KG1 (cell line): ENCODE data around the gene SLC1A4.

Experiments used
- DNase-seq: peaks from one replicate; lab custom pipeline; 2025; lab: John Stamatoyannopoulos, UW

SLC1A4 gene

GRCh38 chr2:65054749-65055421, 65.7 kb downstream of the SLC1A4 start:
- DNase-seq, result no peak

- peak; percentile 72 for DNase-seq
Observed at GRCh38 chr2:65055422-65056214, 66.4 kb downstream of the SLC1A4 start.

- DNase-seq, result peak; percentile 89
Observed at GRCh38 chr2:65056215-65057053, 67.2 kb downstream of the SLC1A4 start, which contains the start of gene CEP68. CEP68 (plus strand) TSS chr2:65056416; CDS start chr2:65069445, 13,029 bp downstream.

GRCh38 chr2:65057054-65057375, 67.8 kb downstream of the SLC1A4 start:
- no peak for DNase-seq

DNA sequence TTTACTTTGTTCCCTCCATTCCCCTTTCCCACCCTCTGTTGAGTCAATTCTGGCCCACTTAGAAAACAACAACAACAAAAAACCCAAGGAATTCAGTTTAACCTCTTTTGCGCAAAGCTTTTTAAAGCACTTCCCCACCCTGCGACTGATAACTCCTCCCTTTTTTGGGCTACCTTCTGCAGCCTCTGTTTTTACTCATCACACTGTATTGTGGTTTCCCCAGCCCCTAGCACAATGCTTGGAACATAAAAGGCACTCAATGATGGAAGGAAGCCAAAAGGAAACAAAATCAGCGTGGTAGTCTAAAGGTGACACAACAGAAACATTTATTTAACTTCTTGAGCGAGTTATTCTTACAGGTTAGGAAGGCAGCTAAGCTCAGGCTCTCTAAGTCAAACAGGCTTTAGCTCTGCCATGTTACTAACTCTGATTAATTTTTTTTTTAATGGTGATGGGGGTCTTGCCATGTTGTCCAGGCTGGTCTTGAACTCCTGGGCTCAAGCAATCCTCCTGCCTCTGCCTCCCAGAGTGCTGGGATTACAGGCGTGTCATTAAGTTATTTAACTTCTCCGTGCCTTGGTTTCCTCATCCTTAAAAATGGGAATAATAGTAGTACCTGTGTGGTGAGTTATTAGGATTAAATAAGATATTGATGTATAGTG, 68.3 kb downstream of the SLC1A4 start:
- DNase-seq, result peak; percentile 26

DNA sequence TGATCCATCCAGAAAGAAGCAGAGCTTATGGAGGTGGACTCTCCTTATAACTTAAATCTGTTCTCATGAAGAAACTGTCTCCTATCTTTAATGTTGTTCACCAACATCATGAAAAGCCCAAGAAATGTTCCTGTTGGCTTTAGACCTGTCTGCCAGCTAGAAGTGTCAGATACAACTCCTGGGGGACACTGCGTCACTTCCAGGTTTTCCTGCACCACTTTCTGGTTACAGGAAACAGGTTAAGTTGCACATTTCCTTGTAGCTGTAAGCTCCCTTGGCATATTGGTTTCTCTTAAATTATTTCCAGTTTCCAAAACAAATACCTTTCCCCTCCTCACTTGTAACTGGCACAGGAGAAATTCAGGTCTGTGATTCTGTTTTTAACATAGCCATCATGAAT, 69.9 kb downstream of the SLC1A4 start:
- DNase-seq, result no peak

GRCh38 chr2:65061146-65061909, 72.1 kb downstream of the SLC1A4 start:
- DNase-seq, result no peak

DNA sequence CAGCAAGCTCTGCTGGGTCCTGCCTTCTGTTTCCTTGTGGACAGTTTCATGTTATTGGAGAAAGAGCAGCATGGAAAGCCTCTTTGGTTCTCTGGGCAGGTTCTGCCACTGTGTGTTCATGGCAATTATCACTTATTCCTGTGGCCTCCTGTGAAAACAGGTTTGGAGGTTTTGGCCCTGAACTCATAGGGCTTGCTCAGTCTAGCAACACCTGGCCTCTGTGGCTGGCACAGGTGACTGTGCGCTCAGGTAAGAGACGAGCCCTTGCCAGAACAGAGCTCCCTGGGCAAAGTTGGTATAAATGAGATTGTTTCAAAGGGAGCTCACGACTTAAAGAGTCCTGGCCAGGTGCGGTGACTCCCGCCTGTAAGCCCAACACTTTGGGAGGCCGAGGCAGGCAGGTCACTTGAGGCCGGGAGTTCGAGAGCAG, 72.7 kb downstream of the SLC1A4 start:
- DNase-seq, result no peak

GRCh38 chr2:65062843-65063825, 73.9 kb downstream of the SLC1A4 start:
- no peak for DNase-seq

DNA sequence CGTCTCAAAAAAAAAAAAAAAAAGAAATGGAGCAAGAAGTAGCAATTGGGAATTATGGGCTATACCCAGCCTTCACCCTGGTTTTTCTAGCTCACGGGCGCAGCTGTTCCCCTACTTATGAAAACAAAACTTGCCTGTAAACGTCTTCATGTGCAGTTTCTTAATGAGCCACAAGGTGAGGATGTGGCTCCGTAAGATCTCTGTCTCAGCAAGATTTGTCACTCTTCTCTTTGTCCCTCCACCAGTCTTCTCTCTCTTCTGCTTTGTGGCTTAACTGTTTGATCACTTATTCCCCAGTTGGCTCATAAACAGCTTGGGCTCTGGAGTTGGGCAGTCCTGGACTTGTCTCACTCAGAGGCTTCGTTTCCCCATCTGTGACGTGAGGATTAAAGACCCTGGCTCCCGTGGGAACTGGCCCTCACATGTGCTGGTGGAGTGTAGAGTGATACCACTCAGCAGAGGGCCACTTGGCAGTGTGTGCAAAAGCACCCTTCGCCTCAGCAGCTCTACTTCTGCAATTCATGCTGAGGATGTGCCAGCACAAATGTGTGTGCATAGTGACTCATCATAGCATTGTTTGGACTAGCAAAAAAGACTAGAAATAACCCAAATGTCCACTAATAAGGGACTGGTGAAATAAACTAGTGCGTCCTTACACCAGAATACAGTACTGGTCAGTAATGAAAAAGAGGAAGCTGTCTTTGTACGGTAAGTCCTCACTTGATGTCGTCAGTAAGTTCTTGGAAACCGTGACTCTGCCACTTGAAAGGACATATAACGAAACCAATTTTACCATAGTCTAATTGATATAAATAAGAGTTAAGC, 75.7 kb downstream of the SLC1A4 start:
- DNase-seq, result peak; percentile 94

DNA sequence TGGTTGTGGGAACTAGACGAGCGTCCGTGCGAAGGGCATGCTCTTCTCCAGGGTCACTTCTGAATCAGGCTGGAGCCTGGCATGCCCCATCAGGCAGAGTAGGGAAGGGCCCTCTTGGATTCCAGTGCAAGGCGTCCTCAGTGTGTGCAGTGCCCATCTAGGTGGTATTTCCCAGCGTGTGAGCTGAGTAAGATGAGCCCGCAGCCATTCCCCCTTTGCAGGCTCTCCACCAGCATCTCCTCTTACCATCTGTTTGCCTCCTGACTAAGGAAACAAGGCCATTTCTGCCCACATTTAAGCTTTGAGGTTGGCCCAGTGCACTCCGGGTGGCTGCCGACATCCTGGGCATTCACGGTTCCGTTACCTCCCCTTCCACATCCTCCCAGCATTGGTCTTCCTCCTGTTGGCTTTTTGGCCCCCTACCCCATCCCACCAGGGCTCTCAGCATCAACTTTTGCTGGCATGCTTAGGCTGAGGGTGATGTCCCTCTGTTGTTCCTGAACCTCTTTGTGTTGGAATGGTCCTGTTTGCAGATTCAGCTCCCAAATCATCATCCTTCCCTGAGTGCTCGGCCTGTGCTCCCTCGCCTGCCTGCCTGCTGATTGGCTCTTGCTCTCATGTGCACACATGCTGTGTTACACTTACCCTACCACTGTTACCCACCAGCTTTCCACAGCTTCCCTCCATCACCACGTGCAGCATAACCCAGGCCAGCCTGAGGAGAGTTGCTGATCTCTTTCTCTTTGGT, 78.8 kb downstream of the SLC1A4 start:
- no peak for DNase-seq

GRCh38 chr2:65069439-65069824, 80.2 kb downstream of the SLC1A4 start:
- no peak for DNase-seq

DNA sequence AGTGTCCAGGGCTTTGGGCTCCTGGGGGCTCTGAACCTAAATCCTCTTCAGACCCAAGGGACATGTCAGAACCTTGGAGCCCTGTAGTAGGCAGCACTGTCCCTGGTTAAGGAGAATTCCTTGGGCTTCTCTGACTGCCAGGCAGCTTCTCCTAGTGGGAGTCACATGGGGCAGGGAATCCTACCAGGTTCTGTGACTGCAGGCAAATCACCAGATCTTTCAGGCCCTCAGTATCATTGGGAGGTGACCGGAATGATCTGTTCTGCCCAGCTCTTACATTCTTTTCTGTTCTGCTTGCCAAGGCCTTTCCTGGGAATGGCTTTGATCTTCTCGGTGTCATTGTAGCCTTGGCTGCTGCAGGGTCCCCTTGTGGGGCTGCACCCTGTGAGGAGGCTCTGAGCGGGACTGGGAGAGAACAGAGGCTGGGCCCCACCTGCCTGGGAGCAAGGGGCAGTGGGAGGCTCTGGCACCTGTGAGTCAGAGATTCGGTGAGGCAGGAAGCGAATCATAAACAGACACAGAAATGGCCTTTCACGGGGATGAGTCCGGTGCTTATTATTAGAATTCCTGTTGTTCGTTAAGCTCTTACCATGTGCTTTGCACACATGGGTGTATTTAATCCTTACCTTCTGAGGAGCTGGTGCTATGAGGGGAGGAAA, 81.1 kb downstream of the SLC1A4 start:
- no peak for DNase-seq

GRCh38 chr2:65070856-65071255, 81.7 kb downstream of the SLC1A4 start:
- DNase-seq, result no peak

- DNase-seq, result no peak
Observed at GRCh38 chr2:65071499-65072180, 82.4 kb downstream of the SLC1A4 start.

- DNase-seq, result no peak
Observed at GRCh38 chr2:65072181-65072970, 83.2 kb downstream of the SLC1A4 start.
